NT2/D1 (cell line): ENCODE data around the gene ZNF396.

ENCODE experiments used
- SUZ12 ChIP-seq: IDR thresholded peaks from 2 replicates; pipeline ENCODE4 v1.6.1; 2011; ENCODE audit not compliant: insufficient read length, insufficient read depth; ENCODE audit errors: extremely low read depth
- YY1 ChIP-seq: IDR thresholded peaks from 2 replicates; pipeline ENCODE4 v1.6.1; 2011; ENCODE audit not compliant: insufficient read length, insufficient read depth
- ZNF274 ChIP-seq: IDR thresholded peaks from 2 replicates; pipeline ENCODE4 v1.6.1; 2011; ENCODE audit warnings: mild to moderate bottlenecking, low read depth, low read length

DNA sequence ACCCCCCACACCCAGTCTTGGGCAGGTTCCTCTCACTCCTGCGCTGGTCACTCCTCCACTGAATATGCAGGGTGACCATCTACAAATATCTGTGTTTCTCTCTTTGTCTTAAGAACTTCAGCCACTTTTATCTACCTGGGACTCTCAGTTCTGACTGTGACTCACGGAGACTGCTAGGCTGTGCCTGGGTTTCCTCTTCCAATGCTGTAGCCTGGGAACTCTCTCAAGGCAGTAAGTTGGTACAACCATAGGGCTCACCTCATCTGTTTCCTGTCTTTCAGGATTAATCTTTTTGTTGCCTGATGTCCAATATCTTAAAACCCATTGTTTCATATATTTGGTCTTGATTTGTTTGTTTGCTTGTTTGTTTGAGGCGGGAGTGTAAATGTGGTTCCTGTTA, 47.2 kb upstream of the ZNF396 start:
- no peak for TF ChIP-seq YY1
- TF ChIP-seq SUZ12 = no peak
- TF ChIP-seq ZNF274 = no peak
